UCSD-AML1 (cell line): ENCODE data around the gene CAPN13.

Source experiments
- DNase-seq: peaks from one replicate; lab custom pipeline; 2025; ENCODE audit not compliant: unreplicated experiment; lab: John Stamatoyannopoulos, UW

CAPN13 gene

DNA sequence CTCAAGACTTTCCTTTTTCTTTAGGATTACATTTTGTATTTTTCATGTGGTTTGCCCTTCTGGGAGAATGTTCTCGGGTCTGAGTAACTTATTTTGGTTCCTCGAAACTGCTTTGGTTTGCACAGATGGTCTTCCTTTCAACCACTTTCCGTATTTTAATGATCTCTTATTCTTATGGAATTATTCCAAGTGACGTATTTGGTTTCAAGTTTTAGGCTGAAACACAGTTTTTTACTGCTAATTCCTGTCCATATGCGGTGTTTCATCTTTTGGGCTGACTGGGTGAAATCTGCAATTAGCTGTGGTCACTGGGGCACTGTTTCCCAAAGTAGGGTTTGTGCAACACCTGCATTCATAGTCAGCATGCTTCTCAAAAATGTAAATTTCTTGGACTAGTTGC lies 122.7 kb downstream of the CAPN13 start:
- no peak for DNase-seq

DNA sequence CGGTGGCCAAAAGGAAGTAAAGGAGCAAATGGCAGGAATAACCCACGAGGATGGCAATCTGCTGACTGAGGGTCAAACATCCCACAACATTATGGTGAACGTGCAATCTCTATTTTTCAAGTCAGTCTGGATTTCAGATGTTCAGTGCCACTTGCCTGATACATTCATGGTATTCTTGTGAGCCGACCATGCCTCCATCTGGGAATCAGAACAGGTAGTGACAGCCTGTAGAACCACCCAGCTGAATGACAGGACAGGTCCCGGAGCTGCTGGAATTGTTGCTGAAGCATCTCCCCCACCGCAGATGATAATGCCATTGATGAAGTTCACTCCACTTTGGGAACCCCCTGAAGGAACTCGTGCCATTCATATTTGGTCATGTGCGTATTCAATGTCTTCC lies 123.2 kb downstream of the CAPN13 start:
- DNase-seq = no peak

DNA sequence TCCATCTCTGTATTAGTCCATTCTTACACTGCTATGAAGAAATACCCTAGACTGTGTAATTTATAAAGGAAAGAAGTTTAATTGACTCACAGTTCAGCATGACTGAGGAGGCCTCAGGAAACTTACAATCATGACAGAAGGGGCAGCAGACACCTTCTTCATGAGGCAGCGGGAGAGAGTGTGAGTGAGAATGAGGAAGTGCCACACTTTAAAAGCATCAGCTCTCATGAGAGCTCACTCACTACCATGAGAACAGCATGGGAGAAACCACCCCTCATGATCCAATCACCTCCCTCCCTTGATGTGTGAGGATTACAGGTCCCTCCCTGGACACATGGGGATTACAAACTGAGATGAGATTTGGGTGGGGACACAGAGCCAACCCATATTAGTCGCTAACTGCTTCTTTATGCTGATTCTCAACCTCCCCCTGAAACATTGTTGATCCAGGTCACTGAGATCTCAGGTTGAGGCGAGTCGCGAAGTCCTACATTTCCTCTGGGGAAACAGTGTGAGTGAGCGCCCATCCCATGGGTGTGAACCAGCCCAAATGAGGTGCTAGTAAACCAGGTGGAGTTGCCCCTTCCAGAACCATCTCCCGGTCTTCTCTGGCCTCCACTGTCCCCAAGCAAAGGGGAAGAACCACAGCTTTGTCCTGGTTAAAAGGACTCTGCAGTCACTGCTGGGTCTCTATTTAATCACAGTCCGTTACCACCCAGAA lies 123.8 kb downstream of the CAPN13 start:
- no peak for DNase-seq

DNA sequence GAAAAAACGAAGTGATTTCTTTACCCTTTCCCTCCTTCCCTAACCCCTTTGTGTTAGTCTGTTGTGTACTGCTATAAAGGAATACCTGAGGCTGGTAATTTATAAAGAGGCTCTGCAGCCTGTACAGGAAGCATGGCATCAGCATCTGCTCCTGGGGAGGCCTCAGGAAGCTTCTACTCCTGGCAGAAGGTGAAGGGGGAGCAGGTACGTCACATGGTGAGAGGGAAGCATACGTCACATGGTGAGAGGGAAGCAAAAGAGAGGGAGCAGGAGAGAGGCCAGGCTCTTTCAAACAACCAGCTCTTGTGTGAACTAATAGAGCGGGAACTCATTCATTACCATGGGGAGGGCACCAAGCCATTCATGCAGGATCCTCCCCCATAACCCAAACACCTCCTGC lies 126.2 kb downstream of the CAPN13 start:
- DNase-seq = no peak

DNA sequence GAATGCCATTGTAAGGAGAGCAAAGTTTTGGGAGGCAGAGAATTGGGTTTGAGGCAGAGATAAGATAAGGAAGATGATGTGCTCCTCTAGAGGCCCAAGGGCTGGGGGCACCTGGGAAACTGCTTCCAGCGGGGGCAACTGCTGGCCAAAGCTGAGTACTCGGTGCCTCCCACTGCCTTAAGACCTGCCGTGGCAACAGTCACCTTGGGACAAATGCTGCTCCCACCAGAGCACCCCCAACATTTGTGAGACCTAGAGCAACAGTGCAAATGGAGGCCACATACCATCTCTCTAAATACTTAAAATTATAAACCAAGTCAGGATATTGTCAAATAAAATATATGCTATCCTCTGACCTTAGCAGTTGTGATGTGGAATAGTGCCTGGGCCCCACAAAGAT lies 127.1 kb downstream of the CAPN13 start:
- no peak for DNase-seq

DNA sequence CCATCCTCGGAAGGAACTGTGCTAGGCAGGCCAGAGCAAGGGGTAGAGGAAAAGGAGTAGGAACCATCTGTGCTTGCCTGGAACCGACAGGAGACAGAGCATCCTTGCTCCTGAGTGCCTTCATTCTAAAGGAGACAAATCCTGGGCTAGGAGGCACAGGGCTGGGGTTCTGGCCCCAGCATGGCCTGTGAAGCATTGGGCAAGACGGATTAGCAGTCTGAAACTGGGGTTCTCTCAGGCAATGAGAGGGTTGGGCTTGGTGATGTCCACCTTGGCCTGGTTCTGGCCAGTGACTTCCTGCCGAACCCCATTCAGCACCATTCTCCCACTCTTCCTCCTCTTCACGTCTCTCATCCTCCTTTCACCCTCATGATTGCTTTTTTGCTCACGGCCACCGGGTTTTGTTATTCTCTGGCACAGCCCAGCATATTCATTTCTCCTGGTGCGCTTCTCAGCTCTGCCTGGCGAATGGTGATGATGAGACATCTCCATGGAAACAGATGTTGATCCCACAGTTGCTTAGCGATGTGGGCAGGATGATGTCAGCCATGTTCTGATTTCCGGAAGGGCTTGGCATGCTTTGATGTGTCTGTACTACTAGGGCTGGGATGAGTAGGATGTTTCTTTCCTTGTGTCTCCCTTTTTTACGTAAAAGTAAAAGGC lies 127.7 kb downstream of the CAPN13 start:
- no peak for DNase-seq

DNA sequence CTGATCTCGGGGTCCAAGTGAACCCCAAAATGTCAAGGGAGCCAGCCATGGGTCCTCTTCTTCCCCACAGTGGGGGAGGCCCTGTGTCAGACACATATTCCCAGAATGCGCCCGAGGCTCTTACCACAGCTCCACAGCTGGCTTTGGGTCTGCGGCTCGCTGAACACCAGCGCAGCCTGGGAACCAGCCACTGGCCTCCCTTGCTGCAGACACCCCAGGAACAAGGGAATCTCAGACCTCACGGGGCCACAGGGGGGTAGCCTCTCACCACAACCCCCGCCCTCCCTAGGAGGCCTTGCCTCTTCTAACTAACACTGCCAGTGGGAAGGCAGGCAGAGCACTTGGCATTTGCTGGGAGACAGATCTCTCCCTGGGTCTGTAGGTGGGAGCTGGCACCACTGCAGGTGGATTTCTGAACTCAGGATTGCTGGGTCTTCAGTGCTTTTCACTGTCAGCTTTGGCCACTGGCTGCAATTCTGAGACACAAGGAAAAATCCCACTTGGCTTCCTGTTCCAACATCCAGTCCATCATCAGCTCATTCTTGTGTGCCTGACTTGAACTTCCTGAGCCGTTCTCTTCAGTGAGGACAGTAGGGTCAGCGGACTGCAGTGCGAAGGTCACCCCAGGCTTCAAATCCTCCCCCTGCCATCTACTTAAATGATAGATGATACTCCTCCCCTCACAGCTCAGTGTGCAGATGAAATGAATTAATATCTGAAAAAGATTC lies 128.7 kb downstream of the CAPN13 start:
- DNase-seq = no peak

DNA sequence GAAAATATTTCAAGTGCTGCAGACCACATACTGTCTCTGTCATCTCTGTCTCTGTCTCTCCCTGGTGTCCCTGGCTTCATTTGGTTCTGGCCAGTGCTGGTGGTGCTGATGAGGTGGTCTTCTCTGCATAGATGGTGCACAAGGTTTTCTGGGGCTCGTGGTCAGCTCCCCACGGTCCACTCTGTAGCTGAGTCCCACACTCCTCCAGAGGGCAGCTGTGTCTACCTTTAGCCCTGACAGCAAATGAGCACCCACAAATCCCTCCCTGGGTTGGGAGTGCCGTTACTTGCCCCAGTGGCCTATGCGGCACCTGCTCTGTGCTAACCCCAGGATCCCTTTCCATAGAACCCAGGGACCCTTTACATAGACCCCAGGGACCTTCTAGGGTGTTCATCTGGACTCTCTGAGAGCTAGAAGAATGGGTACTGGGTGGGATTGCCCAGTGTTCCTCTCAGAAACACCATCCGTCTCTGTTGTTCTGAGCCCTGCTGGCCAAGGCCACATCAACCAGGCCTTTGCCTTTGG lies 129.3 kb downstream of the CAPN13 start:
- DNase-seq = no peak

DNA sequence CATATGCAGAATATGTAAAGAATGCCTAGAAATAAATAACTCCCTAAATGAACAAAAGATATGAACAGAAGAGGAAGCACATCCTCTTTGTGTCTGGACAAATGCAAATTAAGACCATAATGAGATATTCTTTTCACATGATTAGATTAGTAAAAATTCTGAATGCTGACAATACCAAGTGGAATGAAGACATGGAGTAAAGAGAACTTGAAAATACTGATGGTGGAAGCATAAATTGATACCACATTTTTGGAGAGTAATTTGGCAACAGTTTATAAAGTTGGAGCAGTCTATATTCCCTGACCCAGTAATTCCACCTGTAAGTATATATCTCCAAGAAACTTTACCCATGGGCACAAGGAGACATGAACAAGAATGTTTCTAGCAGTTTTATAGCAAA lies 130.0 kb downstream of the CAPN13 start:
- no peak for DNase-seq

DNA sequence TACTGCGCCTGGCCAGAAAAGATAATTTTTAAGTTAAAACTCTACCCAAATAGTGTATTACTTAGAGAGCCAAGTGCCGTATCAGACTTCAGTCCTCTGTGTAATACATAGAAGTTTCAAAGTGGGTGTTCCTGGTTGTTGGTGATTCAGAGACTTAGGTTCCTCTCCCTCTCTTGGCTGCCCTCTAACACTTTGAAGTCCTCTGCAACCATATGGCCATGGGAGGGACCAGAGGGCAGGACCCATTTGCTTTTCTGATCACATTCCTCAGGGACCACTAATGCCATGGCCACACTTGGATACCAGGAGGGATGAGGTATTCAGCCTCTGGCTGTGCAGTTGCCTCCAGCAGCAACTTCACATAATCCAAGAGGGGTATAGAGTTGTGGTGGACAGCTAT lies 131.5 kb downstream of the CAPN13 start:
- DNase-seq = no peak

DNA sequence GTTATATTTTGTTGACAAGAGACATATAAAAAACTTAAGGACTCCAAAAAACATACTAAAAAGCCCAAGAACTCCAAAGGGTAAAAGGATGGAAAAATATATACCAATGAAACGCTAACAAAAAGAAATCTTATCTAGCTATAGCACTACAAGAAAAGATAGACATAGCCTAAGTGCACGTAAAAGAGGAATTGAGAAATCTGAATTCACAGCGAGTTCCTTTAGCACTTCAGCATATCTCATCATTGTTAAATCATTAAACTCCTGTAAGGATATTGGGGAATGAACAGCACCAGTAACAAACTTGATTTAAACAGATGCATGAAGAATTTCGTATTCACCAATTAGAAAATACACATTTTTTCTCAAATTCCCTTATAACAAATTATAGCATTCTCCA lies 134.1 kb downstream of the CAPN13 start:
- DNase-seq = no peak
